Hepatic stellate cell (primary cell): ENCODE measurements around the gene NAA38.
"Not testable (repeated sequence)": the region's sequence is repeated elsewhere in the genome, so short reads cannot be mapped to it uniquely, and the experiment has no call there.

Source experiments
- DNase-seq: peaks from one replicate; pipeline ENCODE4 v3.0.0; 2011; ENCODE audit warnings: low spot score

NAA38 gene

DNA sequence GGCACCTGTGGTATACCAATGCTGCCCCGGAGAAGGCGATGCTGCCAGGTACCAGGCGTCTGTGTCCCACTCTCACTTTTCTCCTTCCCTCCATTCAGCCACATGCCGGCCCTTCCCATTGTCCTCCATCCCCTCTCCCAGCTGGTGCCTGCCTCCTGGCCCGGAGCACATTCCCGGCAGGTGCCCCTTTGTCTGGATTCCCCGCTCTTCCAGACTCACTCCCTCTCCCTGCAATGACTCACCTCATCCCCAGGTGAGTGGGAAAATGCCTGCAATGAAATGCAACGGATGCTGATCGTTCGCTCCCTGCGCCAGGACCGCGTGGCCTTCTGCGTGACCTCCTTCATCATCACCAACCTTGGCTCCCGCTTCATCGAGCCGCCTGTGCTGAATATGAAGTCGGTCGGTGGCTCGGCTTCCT lies 33.8 kb downstream of the NAA38 start:
- no peak for DNase-seq

- DNase-seq: no peak
Observed at GRCh38 chr17:7822126-7822525, 35.2 kb downstream of the NAA38 start.

DNA sequence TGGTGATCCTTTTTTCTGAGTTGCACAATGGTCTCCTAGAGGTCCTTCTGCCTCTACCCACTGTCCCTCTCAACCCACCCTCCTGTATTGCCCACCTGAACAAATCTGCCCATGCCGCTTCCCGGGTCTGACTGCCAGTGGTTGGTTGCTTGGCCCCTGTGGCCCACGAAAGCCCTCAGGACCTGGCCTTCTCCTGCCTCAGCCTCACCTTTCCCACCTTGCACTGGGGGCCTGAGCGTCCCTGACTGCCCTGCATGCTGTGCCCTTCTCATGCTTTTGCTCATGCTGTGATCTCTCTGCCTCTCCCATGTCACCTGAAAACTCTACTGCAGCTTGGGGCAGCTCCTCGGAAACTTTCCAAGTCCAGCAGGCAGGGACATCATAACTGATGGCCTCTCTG lies 37.1 kb downstream of the NAA38 start:
- DNase-seq: no peak

DNA sequence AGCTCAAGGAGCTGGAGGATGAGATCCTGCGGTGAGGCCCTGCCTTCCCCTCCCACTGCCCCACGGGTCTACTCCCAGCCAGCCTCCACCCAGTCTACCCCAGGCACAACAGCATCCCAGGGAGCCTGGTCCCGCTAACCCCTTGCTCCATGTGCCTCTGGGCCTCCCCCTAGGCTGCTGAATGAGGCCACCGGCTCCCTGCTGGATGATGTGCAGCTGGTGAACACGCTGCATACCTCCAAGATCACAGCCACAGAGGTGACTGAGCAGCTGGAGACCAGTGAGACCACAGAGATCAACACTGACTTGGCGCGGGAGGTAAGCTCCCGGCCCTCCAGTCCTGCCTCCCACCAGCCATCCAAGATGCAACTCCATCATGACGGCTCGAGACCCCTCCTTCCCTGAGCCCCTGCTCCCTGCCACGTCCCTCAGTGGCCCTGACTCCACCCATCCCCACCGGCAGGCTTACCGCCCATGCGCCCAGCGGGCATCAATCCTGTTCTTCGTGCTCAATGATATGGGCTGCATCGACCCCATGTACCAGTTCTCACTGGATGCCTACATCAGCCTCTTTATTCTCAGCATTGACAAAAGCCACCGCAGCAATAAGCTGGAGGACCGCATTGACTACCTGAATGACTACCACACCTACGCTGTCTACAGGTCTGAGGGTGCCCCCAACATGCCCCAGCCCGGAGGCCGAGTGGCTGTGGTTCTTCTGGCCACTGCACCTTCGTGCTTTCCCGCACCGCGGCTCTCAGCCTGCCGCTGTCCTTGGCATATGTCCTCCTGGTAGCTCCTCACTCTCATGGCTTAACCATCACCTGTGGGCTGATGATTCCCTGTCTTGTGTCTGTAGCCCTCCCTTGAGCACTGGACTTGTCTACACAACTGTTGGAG lies 38.4 kb downstream of the NAA38 start:
- no peak for DNase-seq

DNA sequence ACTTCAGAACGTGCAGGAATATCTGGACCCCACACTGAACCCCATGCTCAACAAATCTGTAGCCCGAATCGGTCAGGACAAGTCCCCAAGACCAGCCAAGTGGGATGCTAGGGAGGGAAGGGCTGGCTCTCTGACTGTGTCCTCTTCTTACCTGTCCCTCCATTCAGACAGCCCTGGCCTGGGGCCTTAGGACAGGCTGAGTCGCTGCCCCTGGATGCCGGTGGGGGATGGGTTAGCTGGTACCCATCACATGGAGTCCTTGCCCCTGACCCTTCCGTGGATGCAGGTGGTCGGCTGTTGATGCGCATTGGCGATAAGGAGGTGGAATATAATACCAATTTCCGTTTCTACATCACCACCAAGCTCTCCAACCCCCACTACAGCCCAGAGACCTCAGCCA lies 39.3 kb downstream of the NAA38 start:
- DNase-seq: no peak

GRCh38 chr17:7817643-7817964 lies 39.8 kb downstream of the NAA38 start:
- no peak for DNase-seq

DNA sequence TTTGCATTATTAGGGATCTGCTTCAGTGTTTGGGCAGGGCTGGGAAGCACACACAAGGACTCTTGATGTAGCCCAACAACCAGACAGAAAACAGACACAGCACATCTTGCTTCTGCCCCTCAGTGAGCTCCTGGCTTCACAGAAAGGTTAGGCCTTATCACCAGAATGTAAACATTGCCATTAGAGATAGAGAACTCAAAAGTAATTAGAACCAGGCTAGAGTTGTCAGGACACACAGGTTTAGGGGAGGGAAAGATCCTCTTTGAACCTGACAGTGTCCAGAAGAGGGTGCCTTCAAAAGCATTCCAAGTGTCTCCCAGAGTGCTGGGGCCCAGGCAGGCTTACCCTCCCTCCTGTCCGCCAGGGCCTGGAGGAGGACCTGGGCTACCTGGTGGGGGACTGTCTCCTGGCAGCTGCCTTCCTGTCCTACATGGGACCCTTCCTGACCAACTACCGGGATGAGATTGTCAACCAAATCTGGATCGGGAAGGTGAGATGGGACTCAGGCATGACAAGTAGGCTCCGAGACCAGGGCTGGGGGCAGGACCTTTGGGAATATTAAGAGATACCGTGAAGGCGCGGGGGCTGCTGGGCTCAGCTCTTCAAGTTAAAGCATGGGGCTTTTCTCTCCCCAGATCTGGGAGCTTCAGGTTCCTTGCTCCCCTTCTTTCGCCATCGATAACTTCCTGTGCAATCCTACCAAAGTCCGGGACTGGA lies 40.3 kb downstream of the NAA38 start:
- no peak for DNase-seq

GRCh38 chr17:7814969-7815368 lies 42.4 kb downstream of the NAA38 start:
- no peak for DNase-seq

- no peak for DNase-seq
Observed at GRCh38 chr17:7811251-7811650, 46.1 kb downstream of the NAA38 start.

DNA sequence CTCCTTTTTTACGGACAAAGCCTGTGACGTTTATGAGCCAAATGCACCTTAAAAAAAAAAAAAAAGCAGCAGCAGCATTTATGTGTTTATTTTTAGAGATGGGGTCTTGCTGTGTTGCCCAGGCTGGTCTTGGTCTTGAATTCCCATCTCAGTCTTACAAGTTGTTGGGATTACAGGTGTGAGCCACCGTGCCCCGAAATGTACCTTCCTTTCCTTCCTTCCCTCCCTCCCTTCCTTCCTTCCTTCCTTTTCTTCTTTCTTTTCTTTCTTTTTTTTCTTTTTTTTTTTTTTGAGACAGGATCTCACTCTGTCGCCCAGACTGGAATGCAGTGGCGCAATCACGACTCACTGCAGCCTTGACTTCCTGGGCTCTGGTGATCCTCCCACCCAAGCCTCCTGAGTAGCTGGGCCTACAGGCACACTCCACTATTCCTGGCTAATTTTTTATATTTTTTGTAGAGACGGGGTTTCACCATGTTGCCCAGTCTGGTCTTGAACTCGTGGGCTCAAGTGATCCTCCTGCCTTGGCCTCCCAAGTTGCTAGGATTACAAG lies 47.5 kb downstream of the NAA38 start:
- DNase-seq: not testable (repeated sequence)

GRCh38 chr17:7809086-7809790 lies 48.1 kb downstream of the NAA38 start:
- DNase-seq: no peak

GRCh38 chr17:7807206-7807605 lies 50.2 kb downstream of the NAA38 start:
- no peak for DNase-seq
